Epithelial cell of proximal tubule (primary cell): ENCODE results near the gene MCM9. TPM values are rescaled to one million over a fixed set of nuclear protein-coding genes. Genes with fewer than 3 reads are reported as not detected.

Experiments used
- DNase-seq: peaks from one replicate; pipeline ENCODE4 v3.0.0-alpha.2; 2011; ENCODE audit warnings: low read depth
- H3K4me3 ChIP-seq: 2 replicates; pipeline ENCODE4 v1.5.1; 2011; ENCODE audit warnings: low read depth, mild to moderate bottlenecking, low read length
- CTCF ChIP-seq: conservative IDR thresholded peaks from 2 replicates; pipeline ENCODE4 v1.5.1; 2012; ENCODE audit warnings: low read depth, mild to moderate bottlenecking, low read length
- total RNA-seq: library from RNA; depleted of rRNA; stranded (reverse); fragments of >200 nt; gene quantifications from 2 replicates; pipeline ENCODE4 v1.2.3, GENCODE V29; 2015

Gene MCM9
- total RNA-seq, 1 donor from 2014 or later, result 9.6 TPM

GRCh38 chr6:118953391-118953790 lies 18.4 kb upstream of the MCM9 start:
- DNase-seq, result no peak

GRCh38 chr6:118952683-118953082 lies 17.7 kb upstream of the MCM9 start:
- TF ChIP-seq CTCF, result no peak
- DNase-seq, result no peak
- H3K4me3 ChIP-seq, result no peak overlapping the region

More at GRCh38 chr6:118953391-118953790, 18.4 kb upstream of the MCM9 start:
- TF ChIP-seq CTCF, result no peak
- H3K4me3 ChIP-seq, result no peak overlapping the region

- no peak overlapping the region for H3K4me3 ChIP-seq
- TF ChIP-seq CTCF, result no peak
- no peak for DNase-seq
Measured at GRCh38 chr6:118945217-118945616, 10.3 kb upstream of the MCM9 start.

- TF ChIP-seq CTCF, result no peak
- no peak overlapping the region for H3K4me3 ChIP-seq
- DNase-seq, result no peak
Measured at GRCh38 chr6:118940770-118941169, 5.8 kb upstream of the MCM9 start.

- no peak overlapping the region for H3K4me3 ChIP-seq
- DNase-seq, result no peak
- no peak for TF ChIP-seq CTCF
Measured at GRCh38 chr6:118939683-118940082, 4.7 kb upstream of the MCM9 start.

- no peak overlapping the region for H3K4me3 ChIP-seq
- no peak for TF ChIP-seq CTCF
- no peak for DNase-seq
Measured at GRCh38 chr6:118935978-118936703, 1.2 kb upstream of the MCM9 start.

GRCh38 chr6:118935331-118935668 lies 341 bp upstream of the MCM9 start:
- TF ChIP-seq CTCF, result no peak

More at GRCh38 chr6:118935331-118935668, 341 bp upstream of the MCM9 start:
- no peak for DNase-seq
- peak overlapping the region; percentile 79 for H3K4me3 ChIP-seq
